IMR-90 (cell line): ENCODE data around the gene CTDSP1. TPM values are rescaled to one million over a fixed set of nuclear protein-coding genes. Genes with fewer than 3 reads are reported as not detected.

Source experiments
- ATAC-seq: fragments of 200-7000 bp; cut with Tn5 transposase; 2 replicates; pipeline ENCODE4 v1.9.1; 2020; ENCODE audit warnings: low read depth, mild to moderate bottlenecking, moderate library complexity
- BruUV-seq: library from RNA; stranded (reverse); fragments of 400-500 nt; replicated peaks from 2 replicates; lab custom pipeline; 2021; lab: Mats Ljungman, UMichigan
- CTCF ChIA-PET: fragments of 300-600 bp; formaldehyde crosslinking; extraction: SDS; loops from one replicate; lab custom pipeline; 2021; ENCODE audit warnings: antibody characterized with exemption; lab: Yijun Ruan, JAX
- POLR2A ChIA-PET: fragments of 300-600 bp; sonication (Branson Sonifier 250); formaldehyde crosslinking; loops from one replicate; lab custom pipeline; 2022; ENCODE audit warnings: antibody characterized with exemption; ENCODE audit not compliant: unreplicated experiment; lab: Charles Lee
- DNase-seq: peaks from one replicate; pipeline ENCODE4 v3.0.0; 2013
- H2AFZ ChIP-seq: replicated peaks from 2 replicates; pipeline ENCODE3; 2013; ENCODE audit warnings: low read length, mild to moderate bottlenecking; ENCODE audit not compliant: poor library complexity
- H2AK5ac ChIP-seq: 2 replicates; pipeline ENCODE4 v1.6.1; 2013; ENCODE audit warnings: low read depth, low read length, inconsistent platforms
- H2AK9ac ChIP-seq: replicated peaks from 2 replicates; pipeline ENCODE3; 2013; ENCODE audit warnings: mild to moderate bottlenecking, low read depth, low read length, moderate library complexity; ENCODE audit not compliant: poor library complexity
- H2BK120ac ChIP-seq: 2 replicates; pipeline ENCODE4 v1.6.1; 2013; ENCODE audit warnings: low read depth, low read length, inconsistent platforms
- H2BK15ac ChIP-seq: 3 replicates; pipeline ENCODE4 v1.6.1; 2013; ENCODE audit warnings: low read depth, low read length, inconsistent platforms
- H2BK20ac ChIP-seq: 2 replicates; pipeline ENCODE4 v1.6.1; 2013; ENCODE audit warnings: low read depth, mild to moderate bottlenecking, inconsistent platforms, low read length, moderate library complexity
- H2BK5ac ChIP-seq: 2 replicates; pipeline ENCODE4 v1.6.1; 2013; ENCODE audit warnings: mild to moderate bottlenecking, low read depth, low read length, inconsistent platforms; ENCODE audit not compliant: poor library complexity, severe bottlenecking
- H3K14ac ChIP-seq: replicated peaks from 2 replicates; pipeline ENCODE4 v1.6.1; 2013; ENCODE audit warnings: low read depth, low read length, inconsistent platforms
- H3K18ac ChIP-seq: 2 replicates; pipeline ENCODE4 v1.6.1; 2013; ENCODE audit warnings: low read depth, low read length, control low read depth
- H3K23ac ChIP-seq: 2 replicates; pipeline ENCODE4 v1.6.1; 2013; ENCODE audit warnings: low read depth, low read length, inconsistent platforms
- H3K27ac ChIP-seq: 2 replicates; pipeline ENCODE4 v1.5.1; 2013; ENCODE audit warnings: mild to moderate bottlenecking, control low read depth, low read length; ENCODE audit not compliant: insufficient read depth
- H3K27me3 ChIP-seq: 2 replicates; pipeline ENCODE4 v1.6.1; 2013; ENCODE audit warnings: low read length; ENCODE audit not compliant: control insufficient read depth, insufficient read depth
- H3K36me3 ChIP-seq: 2 replicates; pipeline ENCODE4 v1.6.1; 2013; ENCODE audit warnings: low read length, mixed read lengths; ENCODE audit not compliant: control insufficient read depth, insufficient read depth
- H3K4ac ChIP-seq: 2 replicates; pipeline ENCODE4 v1.6.1; 2013; ENCODE audit warnings: low read depth, low read length, inconsistent platforms
- H3K4me1 ChIP-seq: 2 replicates; pipeline ENCODE4 v1.6.1; 2013; ENCODE audit warnings: low read length, mixed read lengths; ENCODE audit not compliant: control insufficient read depth, insufficient read depth
- H3K4me2 ChIP-seq: 2 replicates; pipeline ENCODE4 v1.6.1; 2013; ENCODE audit warnings: low read depth, mild to moderate bottlenecking, control low read depth, low read length, moderate library complexity
- H3K4me3 ChIP-seq: 2 replicates; pipeline ENCODE4 v1.5.1; 2013; ENCODE audit warnings: low read depth, mild to moderate bottlenecking, control low read depth, low read length, moderate library complexity; ENCODE audit not compliant: insufficient read depth
- H3K56ac ChIP-seq: 2 replicates; pipeline ENCODE4 v1.6.1; 2013; ENCODE audit warnings: low read length, inconsistent platforms; ENCODE audit not compliant: insufficient read depth; ENCODE audit errors: extremely low read depth
- H3K79me1 ChIP-seq, 2 experiments: 2 replicates each; pipeline ENCODE4 v1.6.1; 2013; ENCODE audit warnings: low read length in 2 of 2, inconsistent platforms in 1 of 2, low read depth in 1 of 2
- H3K9ac ChIP-seq: 2 replicates; pipeline ENCODE4 v1.6.1; 2013; ENCODE audit warnings: low read depth, low read length, control low read depth
- H3K9me1 ChIP-seq: 2 replicates; pipeline ENCODE4 v1.6.1; 2013; ENCODE audit warnings: low read length, inconsistent platforms; ENCODE audit not compliant: insufficient read depth
- H3K9me3 ChIP-seq: 2 replicates; pipeline ENCODE4 v1.6.1; 2013; ENCODE audit warnings: low read length; ENCODE audit not compliant: control insufficient read depth, insufficient read depth
- H4K20me1 ChIP-seq: 2 replicates; pipeline ENCODE4 v1.6.1; 2013; ENCODE audit warnings: low read length, inconsistent platforms; ENCODE audit not compliant: insufficient read depth
- H4K5ac ChIP-seq: 2 replicates; pipeline ENCODE4 v1.6.1; 2013; ENCODE audit warnings: mild to moderate bottlenecking, low read depth, low read length, control low read depth
- H4K8ac ChIP-seq, 2 experiments: 2 replicates each; pipeline ENCODE4 v1.6.1; 2013; ENCODE audit warnings: low read depth in 2 of 2, low read length in 2 of 2, control low read depth in 1 of 2, inconsistent platforms in 1 of 2
- H4K91ac ChIP-seq: 2 replicates; pipeline ENCODE4 v1.6.1; 2013; ENCODE audit warnings: low read depth, low read length, inconsistent platforms; ENCODE audit not compliant: insufficient read depth
- BHLHE40 ChIP-seq: fragments of 150-350 bp; IDR thresholded peaks from 2 replicates; pipeline ENCODE4 v1.6.1; 2016; ENCODE audit warnings: mild to moderate bottlenecking, low read depth, low read length
- CEBPB ChIP-seq: IDR thresholded peaks from 2 replicates; pipeline ENCODE4 v1.6.1; 2012; ENCODE audit warnings: low read depth, low read length, improper control_type of control experiment
- MXI1 ChIP-seq: IDR thresholded peaks from 2 replicates; pipeline ENCODE4 v1.6.1; 2012; ENCODE audit warnings: low read depth, mild to moderate bottlenecking, low read length, moderate library complexity, borderline replicate concordance
- POLR2A ChIP-seq: IDR thresholded peaks from 2 replicates; pipeline ENCODE4 v1.6.1; 2012; ENCODE audit warnings: mild to moderate bottlenecking, low read depth, low read length
- WGBS, 2 experiments: methylation state at CpG; one replicate each; pipeline versions ENCODE4 v1.1.5 to v1.1.7; 2013; ENCODE audit warnings: missing lambda C conversion rate in 2 of 2; ENCODE audit not compliant: insufficient read length in 1 of 2; ENCODE audit errors: extremely low coverage in 2 of 2; 5-methylcytosine and 5-hydroxymethylcytosine counted together
- dilution Hi-C: fragments of 300-500 bp; cut with HindIII; formaldehyde crosslinking; loops from one replicate; pipeline ENCODE4 v1.14.3; 2018; ENCODE audit warnings: low sequenced_read_pairs; ENCODE audit not compliant: unreplicated experiment
- in situ Hi-C: fragments of 300-500 bp; cut with MboI; formaldehyde crosslinking; loops from 3 replicates; pipeline ENCODE4 v1.14.3; 2019; ENCODE audit warnings: low sequenced_read_pairs, inconsistent platforms, mixed read lengths
- intact Hi-C: fragments of 100-400 bp; cut with micrococcal nuclease; formaldehyde crosslinking; loops from 2 replicates; pipeline ENCODE4 v1.10.0; 2022
- polyA plus RNA-seq, 3 experiments: library from polyadenylated mRNA; depleted of rRNA; stranded (reverse); fragments of >200 nt; gene quantifications; 2 replicates each; pipeline ENCODE4 v1.2.3, GENCODE V29; 2012; ENCODE audit warnings: low replicate concordance in 1 of 3
- total RNA-seq: library from RNA; depleted of rRNA; stranded (reverse); fragments of >200 nt; gene quantifications from 2 replicates; pipeline ENCODE4 v1.2.3, GENCODE V29; 2012

CTDSP1 gene
- total and polyA plus RNA-seq, 2 of the 4 experiments (the other 2 are of a cell fraction) = 19.7 to 64.3 TPM

DNA sequence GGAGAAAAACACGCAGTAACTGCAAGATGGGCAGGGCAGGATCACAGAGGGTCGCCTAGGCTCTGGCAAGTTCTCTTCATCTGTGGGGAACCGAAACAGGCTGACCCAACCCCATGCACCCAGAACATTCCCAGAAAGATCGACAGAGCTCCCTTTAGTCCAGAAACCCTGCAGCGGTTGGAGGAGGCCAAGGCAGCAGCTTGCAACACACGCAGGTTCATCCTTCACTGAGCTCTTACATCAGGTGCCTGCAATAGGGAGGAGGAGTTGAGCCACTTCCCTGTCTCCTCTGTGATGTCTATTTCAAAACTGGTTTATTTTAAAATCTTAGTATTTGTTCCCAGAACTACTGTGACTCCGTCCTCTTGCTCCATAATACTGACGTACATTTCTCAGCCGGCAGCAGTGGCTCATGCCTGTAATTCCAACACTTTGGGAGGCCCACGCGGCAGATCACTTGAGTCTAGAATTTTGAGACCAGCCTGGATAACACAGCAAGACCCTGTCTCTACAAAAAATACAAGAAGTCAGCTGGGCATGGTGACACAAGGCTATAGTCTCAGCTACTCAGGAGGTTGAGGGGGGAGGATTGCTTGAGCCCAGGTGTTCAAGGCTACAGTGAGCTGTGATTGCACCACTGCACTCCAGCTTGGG is 29.1 kb upstream of the CTDSP1 start:
- BruUV-seq = no TSS peak
- DNase-seq = peak; percentile 73

More for the DNA sequence above, 29.1 kb upstream of the CTDSP1 start:
- Histone ChIP-seq H4K8ac (peak overlapping the region in 1 of 2 experiments; percentile 28; a peak in 1 of 4 replicates), H2BK15ac (no peak overlapping the region), H3K9ac (no peak overlapping the region), H3K9me1 (no peaks in the 10 kb centered on the region), H4K91ac (no peak overlapping the region; the same call in 1 of the 2 replicates), H3K18ac (peak overlapping the region; percentile 42), H4K5ac (peak overlapping the region; percentile 19; the same call in 1 of the 2 replicates), H3K36me3 (no peaks in the 10 kb centered on the region), H3K4ac (no peak overlapping the region), H3K79me1 (no peaks in the 10 kb centered on the region), H3K27me3 (peaks cover 2% of the 10 kb centered on the region; the same call in 1 of the 2 replicates), H3K27ac (peak overlapping the region; percentile 51; the same call in 1 of the 2 replicates), H3K23ac (no peak overlapping the region), H3K4me3 (no peak overlapping the region), H2AK9ac (no peak overlapping the region), H2AK5ac (no peak overlapping the region), H2BK20ac (no peak overlapping the region), H3K56ac (no peak overlapping the region), H2BK120ac (no peak overlapping the region), H2BK5ac (peak overlapping the region; percentile 63), H4K20me1 (no peaks in the 10 kb centered on the region), H3K14ac (no peak overlapping the region), H2AFZ (no peak overlapping the region), H3K4me2 (peak overlapping the region; percentile 29; the same call in 1 of the 2 replicates), H3K4me1 (peaks cover 5% of the 10 kb centered on the region), H3K9me3 (peaks cover 7% of the 10 kb centered on the region)
- no peak for TF ChIP-seq BHLHE40
- no peak for TF ChIP-seq POLR2A
- TF ChIP-seq MXI1 = no peak
- TF ChIP-seq CEBPB = peak; percentile 85
- POLR2A ChIA-PET = no interaction called here
- CTCF ChIA-PET = no interaction called here
- peak; percentile 61 for ATAC-seq
- 24% methylated on average over 2 of the region's 11 CpGs; no CpG with 5 or more reads in 1 of the 2 experiments for WGBS, 2 experiments
- intact Hi-C loops = no loop called here
- in situ Hi-C loops = no loop called here
- dilution Hi-C loops = no loop called here
